GM18861 (cell line): ENCODE results near the gene CLCN1.

Source experiments
- ATAC-seq: cut with Tn5 transposase; IDR thresholded peaks from one replicate; pipeline ENCODE4 v1.9.1; 2021; ENCODE audit not compliant: unreplicated experiment

Gene CLCN1

DNA sequence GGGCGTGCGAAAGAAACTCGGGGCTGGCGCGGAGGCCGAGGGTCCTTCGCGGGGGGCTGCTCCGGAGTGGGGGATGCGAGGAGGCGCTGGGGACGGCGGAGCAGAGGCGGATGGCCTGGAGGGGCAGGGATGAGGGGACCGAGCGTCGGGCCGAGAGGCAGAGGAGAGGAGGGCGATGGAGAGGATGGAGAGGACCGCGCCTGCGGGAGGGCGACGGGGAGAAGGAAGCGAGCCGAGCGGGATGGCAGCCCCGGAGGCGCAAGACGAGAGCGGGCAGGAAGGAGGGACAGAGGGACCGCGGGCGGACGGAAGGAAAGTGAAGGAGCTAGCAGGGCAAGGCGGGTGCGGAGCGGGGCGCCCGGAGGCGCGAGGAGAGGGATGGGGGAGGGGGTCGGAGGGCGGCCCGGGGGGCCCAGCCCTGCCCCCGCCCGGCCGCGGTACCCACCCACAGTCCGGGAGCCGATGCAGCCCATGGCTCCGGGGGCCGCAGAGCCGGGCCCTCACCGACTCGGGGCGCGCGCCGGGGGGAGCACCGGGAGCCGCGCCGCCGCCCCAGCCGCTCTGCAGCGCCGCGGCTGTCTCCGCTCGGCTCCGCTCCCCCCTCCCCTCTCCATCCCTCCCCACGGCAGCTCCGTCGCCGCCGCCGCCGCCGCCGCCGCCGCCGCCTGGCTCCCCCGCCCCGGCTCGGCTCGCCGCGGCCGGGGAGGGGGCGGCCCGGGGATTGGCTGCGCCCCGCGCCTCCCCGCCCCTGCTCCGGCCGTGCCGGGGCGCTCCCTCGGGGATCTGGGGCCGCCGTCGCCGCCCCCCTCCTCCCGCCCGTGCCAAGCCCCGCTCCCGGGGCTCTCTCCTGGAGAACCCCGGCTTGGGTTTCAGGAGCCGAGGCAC, 46.5 kb downstream of the CLCN1 start, which contains the start of gene FAM131B:
Gene FAM131B (minus strand): TSS at position 583 of the 885 bp plus-strand sequence. CDS start 110 bp downstream, at position 473.
- ATAC-seq: no peak

DNA sequence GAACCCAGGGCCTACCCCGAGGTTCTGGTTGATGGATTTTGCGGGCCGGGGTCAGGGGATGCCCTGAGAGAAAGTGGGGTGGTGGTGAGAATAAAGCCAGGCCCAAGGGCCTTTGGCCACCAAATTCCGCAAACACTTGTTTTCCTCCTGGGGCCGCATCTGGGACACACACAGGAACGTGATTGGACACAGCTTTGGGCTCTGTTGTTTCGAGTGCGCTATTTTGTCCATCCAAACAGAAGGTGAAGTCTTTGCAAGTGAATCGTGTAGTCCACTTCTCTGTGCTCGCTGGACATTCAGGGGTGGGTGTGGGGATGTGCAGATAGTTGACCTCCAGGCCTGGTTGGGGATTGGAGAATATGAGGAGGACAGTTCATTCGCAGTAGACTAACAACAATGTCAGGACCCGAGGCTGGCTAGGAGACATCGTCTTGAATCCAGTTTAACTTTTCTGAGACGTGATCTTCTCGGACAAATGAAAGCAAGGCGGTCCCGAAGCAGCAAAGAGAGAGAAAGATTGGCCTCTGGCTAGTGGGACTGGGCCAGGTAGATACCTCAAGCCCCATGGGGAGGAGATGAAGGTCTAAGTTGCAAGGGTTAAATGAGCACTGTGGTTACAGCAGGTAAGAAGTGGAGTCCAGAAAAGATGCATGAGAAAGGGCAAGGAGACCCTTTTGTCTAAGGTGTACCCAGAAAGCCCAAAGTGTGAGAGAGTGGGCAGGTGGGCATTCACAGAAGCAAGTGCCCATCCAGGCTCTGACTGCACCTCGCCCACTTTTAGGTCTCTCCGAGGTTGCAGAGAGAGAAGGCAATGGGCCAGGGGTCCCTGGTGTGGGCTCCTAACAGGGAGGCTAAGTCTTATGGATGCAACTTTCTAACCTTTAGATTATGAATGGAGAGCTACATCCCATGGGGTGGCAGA, 47.4 kb downstream of the CLCN1 start:
- ATAC-seq: no peak

DNA sequence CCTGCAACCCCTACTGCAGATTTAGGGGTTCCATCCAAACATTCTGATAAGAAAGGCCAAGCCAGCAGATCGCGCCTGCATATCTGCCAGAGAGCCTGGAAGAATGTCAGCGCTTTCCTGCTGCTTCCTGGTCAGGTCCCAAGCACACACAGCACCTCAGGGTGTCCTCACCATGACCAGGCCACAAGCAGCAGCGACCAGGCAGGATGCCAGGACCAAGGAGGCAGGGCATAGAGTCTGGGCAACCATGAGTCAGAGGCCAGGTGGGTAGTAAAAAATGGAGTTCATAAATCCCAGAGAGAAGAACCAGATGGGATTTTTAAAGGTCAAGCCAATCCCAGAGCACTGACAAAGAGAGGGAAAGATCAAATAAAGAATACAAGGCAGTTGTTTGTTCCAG, 52.1 kb downstream of the CLCN1 start:
- no peak for ATAC-seq

DNA sequence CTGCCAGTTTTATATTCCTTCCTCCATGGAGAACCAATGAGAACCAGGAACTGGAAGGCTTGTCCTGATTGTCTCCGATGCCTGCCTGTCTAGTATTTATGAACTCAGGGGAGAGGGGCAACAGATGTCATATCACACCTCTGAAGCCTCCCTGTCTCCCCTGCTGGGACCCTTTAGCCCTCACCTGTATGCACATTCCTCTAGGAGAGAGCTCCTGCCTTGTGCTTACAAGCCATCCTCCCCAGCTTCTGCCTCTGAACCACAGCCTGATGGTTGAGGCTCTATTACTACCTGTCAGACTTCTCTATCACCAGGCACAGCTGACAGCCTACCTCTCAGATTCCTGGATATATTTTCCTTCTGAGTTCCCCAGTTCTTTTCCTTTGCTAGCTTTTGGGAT, 52.5 kb downstream of the CLCN1 start:
- ATAC-seq: no peak

DNA sequence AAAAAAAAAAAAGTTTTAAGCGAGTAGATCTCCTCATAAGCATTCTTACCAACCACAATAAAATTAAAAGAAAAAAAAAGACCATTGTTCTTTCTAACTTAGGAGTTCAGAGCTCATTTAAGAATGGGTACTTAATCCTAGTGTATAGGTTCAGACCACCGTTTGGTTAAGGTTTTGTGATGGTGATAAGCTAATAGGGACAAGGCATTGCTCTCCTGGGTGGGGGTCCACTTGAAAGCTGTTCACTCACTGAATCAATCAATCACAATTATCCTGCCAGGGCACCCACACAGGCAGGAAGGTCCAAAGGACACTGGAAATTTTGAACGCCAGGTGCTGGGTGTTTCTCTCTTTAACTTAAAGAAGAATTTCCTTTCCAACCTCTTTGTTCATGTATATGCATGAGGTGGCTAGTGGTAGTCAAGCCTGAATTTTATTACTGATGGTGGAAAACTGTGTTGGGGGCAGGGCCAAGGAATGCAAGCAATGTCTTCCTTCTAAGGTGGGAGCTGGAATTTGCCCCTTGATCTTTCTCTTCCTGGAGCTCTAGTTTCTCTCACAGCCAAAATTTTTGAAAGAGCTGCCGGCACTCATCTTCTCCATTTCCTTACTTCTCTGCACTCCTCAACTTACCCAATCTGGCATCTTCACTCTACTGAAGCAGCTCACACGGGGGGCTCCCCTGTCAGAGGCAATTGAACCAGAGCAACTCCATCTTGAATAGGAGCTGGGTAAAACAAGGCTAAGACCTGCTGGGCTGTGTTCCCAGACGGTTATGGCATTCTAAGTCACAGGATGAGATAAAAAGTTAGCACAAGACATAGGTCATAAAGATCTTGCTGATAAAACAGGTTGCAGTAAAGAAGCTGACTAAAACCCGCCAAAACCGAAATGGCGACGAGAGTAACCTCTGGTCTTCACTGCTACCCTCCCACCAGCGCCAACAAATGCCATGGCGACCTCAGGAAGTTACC, 54.1 kb downstream of the CLCN1 start:
- no peak for ATAC-seq

DNA sequence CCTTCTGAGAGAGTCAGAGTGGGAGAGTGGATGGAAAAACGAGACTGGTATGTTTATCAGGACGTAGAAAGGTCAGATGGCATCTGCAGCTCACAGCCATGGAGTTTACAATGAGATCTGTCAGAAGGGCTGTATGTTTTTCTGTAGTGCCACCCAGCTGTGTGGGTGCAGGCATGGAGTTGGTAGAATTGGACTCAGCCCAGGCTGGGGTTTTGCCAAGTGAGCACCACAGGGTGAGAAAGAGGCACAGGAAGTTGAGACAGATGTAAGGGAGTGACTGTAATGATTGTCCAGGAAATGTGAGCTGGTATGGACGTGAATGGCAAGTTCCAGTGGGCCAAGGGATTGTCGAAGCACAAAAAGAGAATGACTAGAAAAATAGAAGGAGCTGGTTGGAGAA, 56.2 kb downstream of the CLCN1 start:
- ATAC-seq: no peak

DNA sequence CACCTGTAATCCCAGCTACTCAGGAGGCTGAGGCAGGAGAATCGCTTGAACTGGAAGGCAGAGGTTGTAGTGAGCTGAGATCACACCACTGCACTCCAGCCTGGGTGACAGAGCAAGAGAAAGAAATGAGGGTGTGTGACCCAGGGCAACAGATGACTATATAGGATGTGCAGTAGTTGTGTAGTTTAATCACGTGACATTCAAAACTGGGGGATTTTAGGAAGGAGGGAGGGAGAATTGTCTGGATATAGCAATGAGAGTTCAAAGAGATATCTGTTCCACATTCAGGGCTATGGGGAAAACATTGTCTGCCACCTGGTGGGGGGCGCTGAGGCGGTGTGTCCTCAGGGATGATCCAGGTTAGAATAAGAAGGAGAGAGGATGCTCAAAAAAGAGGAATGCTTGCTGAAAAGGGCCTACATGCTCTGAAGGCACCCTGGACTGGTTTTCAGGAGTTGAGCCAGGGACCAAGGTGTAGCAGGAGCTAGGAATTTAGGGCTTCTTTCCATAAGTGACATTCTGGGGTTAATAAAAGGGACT, 57.4 kb downstream of the CLCN1 start:
- no peak for ATAC-seq

DNA sequence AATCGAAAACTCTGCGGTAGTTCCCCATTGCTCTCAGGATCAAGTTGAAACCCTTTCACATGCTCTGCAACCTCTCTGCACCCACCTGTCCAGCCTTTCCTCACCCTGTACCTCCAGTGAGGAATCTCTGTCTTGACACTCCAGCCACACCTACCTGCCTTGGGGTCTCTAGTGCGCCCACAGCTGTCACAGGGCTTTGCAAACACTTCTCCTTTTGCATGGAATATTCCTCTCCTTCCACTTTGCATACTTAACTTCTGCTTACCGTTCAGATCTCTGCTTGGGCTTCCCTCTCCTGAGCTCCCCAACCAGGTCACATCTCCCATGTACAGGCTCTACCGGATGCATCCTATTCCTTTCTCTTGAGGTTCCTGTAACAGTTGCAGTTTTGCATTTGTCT, 58.6 kb downstream of the CLCN1 start:
- no peak for ATAC-seq

DNA sequence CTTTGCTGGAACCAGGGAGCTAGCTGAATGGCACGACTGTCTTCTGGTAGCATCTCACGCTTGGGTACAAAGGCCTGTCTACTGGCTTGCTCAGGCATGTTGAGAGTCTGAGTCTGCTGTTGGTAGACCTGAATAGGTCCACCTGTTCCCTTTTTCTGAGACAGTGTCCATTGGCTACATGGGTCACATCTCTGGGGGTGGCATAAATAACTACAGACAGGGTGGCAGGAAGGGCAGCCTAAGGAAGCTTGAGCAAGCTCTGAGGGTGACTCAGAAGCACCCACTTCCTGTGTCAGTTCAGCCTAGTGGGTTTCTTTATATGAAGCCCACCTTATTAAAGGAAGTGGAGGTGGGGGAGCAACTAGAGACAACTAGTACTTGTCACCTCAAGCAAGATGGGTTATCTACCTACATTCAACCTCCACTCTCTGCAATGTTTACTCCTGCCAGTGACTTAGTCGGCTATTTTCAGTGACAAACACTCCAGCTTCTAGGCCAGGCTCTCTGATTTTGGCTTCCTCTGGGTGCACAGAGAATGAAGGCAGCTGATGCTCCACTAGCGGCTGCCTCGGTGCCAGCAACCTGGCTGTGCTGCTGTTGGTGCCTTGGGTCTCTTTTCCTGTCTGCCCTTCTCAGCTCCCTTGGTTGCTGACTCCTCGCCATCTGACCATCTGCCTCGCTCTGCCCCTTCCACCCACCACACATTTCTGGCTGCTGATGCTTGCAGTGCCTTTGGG, 59.6 kb downstream of the CLCN1 start:
- ATAC-seq: no peak

DNA sequence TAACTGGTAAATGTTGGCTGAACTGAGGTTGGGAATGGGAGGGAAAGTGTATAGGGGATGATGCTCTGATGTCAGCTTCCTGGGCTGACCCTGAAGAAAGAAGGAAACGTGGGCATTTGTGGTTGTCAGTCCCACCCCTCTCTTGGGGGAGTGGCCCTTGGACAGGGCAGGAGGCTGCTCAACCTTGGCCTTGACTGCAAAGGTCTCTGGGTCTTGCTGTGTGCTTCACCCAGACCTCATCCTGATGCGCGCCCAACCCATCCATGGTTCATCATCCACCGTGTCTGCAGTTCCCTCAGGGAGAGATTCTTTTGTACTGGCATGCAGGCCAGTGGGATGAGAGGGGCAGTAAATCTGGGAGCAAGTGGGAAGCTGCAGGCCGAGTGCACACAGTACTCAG, 60.5 kb downstream of the CLCN1 start:
- no peak for ATAC-seq

DNA sequence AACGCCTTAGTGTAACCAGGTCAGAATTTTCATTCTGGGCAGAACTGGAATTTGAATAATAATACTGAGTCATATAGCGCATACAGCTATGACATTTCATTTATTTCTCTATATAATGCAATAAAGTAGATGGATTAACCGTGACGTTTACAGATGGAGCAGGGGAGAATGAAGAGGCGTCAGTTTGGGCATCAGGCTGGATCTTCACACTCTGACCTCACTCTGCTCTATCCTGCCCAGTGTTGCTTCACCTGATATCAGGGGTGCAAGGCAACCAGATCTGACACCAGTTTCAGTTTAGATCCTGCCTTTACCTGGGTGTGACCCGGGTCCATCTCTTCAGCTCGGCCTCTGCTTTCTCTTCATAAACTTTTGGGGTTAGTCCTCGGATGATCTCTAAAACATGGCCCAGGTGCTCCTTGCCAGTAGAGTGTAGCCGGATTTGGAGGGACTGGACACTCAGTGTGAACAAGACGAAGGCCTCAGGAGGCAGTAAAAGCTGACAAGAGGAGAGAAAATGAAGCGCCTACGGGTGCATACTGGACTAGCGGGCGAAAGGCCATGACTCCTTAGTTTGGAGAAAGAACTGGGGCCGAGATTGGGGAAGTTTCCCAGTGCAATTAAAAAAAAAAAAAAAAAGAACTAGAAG, 63.8 kb downstream of the CLCN1 start:
- ATAC-seq: peak; percentile 0

DNA sequence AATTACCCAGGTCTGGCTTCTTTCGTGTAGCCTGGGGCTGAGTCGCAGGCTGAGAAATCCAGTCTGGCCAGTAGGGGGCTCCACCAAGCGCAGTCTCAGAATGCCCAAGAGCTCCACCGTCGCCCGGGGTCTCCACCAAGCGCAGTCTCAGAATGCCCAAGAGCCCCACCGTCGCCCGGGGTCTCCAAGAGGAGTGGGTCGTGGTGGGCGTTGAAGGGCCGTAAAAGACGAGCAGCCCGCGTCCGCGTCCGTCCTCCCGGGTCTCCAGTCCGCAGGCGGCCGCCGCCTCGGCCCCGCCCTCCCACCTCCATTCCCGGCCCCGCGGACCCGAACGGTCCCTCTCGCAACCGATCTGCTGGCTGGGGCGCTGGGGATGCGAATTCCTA, 64.3 kb downstream of the CLCN1 start:
- ATAC-seq: peak; percentile 45

DNA sequence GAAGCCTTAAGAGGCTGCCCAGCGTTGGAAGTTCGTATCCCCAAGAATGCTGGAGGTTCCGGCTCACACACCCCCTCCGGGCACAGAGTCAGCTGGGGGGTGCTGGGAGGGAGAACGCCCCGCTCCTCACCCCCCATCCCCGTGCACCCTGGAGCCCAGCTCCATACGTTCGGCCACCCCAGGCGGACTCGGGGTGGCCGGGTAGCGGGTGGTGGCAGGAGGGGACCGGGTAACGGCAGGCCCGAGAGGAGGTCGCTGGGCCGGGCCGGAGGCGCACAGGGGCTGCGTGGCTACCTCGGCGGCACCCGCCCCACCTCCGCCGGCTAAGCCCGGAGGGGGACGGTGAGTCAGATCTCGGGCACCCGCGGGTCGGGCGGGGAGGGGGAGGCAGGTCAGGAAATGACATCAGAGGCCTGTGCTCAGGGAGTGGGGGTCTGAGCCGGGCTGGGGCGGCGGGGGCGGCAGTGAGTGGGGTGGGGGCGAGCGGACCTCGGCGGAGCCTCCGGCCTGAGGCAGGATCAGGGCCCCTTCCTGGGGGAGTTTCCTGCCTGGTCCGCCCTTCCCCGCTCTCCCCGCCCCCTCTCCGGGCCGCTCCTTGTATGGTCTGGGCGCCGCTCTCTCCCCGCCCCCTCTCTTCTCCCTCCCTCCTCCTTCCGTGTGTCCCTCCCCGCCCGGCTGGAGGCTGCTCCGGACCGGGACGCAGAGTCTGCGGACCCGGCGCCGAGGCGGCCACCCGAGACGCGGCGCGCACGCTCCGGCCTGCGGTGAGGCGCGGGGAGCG, 64.9 kb downstream of the CLCN1 start, which contains the start of gene ZYX:
Gene ZYX (plus strand): TSS at position 700 of the 781 bp plus-strand sequence. CDS start 227 bp downstream, outside the sequence.
- peak; percentile 60 for ATAC-seq

DNA sequence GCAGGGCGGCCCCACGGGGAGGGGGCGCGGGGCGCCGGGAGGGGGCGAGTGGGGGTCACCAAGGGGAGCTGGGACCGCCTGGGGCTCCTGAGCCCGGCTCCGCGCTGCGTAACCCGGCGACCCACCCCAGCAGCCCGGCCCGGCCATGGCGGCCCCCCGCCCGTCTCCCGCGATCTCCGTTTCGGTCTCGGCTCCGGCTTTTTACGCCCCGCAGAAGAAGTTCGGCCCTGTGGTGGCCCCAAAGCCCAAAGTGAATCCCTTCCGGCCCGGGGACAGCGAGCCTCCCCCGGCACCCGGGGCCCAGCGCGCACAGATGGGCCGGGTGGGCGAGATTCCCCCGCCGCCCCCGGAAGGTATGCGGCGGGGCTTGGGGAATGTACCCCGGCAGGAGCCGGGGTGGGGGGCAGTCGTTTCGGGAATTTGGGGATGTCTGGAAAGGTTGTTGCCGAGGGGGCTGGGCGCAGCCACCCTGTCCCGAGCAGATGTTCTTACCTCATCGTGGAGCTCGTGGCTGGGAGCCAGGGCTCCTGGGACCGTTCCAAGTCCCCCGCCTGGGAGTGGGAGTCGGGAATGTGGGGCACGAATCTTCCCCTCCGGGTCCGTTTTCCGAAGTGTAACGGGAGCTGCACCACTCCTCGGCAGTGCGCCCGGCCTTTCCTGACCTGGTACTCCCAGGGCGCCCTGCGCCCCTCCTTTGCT, 65.7 kb downstream of the CLCN1 start:
- peak; percentile 2 for ATAC-seq

DNA sequence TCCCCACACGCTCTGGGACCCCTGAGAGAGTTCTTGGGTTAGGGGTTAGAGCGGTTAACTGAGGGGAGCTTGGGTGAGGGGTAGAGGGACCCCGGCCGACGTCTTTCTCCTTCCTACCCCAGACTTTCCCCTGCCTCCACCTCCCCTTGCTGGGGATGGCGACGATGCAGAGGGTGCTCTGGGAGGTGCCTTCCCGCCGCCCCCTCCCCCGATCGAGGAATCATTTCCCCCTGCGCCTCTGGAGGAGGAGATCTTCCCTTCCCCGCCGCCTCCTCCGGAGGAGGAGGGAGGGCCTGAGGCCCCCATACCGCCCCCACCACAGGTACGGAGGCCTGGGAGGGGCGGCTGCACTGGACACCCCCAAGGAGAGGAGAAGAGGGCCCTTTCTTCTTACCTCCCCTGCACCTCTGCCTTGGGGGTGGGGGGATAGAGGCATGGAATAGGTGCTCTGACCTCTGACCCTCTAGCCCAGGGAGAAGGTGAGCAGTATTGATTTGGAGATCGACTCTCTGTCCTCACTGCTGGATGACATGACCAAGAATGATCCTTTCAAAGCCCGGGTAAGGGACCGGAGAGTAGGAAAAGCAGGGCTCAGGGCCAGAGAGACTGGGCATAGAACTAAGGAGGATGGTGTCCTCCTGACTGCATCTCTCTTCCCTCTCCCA, 66.3 kb downstream of the CLCN1 start:
- ATAC-seq: no peak

DNA sequence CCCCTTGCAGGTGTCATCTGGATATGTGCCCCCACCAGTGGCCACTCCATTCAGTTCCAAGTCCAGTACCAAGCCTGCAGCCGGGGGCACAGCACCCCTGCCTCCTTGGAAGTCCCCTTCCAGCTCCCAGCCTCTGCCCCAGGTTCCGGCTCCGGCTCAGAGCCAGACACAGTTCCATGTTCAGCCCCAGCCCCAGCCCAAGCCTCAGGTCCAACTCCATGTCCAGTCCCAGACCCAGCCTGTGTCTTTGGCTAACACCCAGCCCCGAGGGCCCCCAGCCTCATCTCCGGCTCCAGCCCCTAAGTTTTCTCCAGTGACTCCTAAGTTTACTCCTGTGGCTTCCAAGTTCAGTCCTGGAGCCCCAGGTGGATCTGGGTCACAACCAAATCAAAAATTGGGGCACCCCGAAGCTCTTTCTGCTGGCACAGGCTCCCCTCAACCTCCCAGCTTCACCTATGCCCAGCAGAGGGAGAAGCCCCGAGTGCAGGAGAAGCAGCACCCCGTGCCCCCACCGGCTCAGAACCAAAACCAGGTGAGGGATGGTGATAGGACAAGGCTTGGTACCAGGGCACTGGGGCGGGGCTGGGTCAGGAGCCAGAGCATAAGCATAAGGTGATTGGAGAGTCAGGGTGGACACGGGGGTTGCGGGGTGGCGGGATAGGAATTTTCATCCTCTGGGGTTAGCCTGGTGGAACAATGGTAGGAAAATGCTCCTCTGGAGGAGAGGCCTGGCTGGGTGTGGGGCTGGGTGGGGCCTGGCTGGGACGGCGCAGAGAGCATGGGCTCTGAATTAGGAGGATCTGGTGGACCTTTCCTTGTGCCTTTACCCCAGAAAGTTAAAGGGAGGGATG, 67.1 kb downstream of the CLCN1 start:
- ATAC-seq: no peak
